ENCODE measurements around the gene SLC25A39. TPM values are rescaled to one million over a fixed set of nuclear protein-coding genes. Genes with fewer than 3 reads are reported as not detected.

Gene SLC25A39
- total and polyA plus RNA-seq, 9 of the 15 experiments (the other 6 are each of a cell fraction or from before 2014, with no cell fraction given) = 4.8 to 267 (median 140) TPM

GRCh38 chr17:44345454-44346026 lies 20.9 kb upstream of the SLC25A39 start (continued):
- TF ChIP-seq SMAD1 (IDR thresholded peaks at IDR 0.05; ENCODE audit: low read depth, low read length, partially characterized antibody) = no peak
- TF ChIP-seq ZBTB49 (CRISPR knock-in tag; IDR thresholded peaks at IDR 0.05; ENCODE audit: borderline replicate concordance) = no peak
- no peak for TF ChIP-seq ADNP (tag; IDR thresholded peaks at IDR 0.05)
- peak; percentile 43 to 57 for TF ChIP-seq RAD21 (CRISPR knock-in tag; conservative IDR thresholded peaks at IDR 0.05 in 1 of 2, IDR thresholded peaks at IDR 0.05 in 1 of 2)
- TF ChIP-seq PHF20 (IDR thresholded peaks at IDR 0.05; ENCODE audit: partially characterized antibody) = no peak
- TF ChIP-seq RFX1 (IDR thresholded peaks at IDR 0.05) = no peak
- no peak for TF ChIP-seq C11orf30 (IDR thresholded peaks at IDR 0.05; ENCODE audit: low read depth)
- TF ChIP-seq ZBTB40 (IDR thresholded peaks at IDR 0.05) = peak; percentile 32; the same call in 1 of the 2 replicates
- no peak for TF ChIP-seq ZBTB40 (CRISPR knock-in tag; IDR thresholded peaks at IDR 0.05)
- TF ChIP-seq E2F4 (CRISPR knock-in tag; IDR thresholded peaks at IDR 0.05; ENCODE audit: low read depth) = no peak
